Endodermal cell (in vitro differentiated cells): Measurements from ENCODE around the gene ADIPOR2. TPM values are rescaled to one million over a fixed set of nuclear protein-coding genes. Genes with fewer than 3 reads are reported as not detected.

ENCODE experiments used
- DNase-seq: peaks from one replicate; pipeline ENCODE4 v3.0.0-alpha.2; 2017
- H3K27ac ChIP-seq: 2 replicates; pipeline ENCODE4 v1.5.1; 2013; ENCODE audit warnings: mild to moderate bottlenecking, low read depth, low read length, moderate library complexity
- H3K27me3 ChIP-seq: 2 replicates; pipeline ENCODE4 v1.6.1; 2013; ENCODE audit warnings: mild to moderate bottlenecking, low read length, moderate library complexity; ENCODE audit not compliant: insufficient read depth, control insufficient read depth, poor library complexity, severe bottlenecking
- H3K36me3 ChIP-seq: 2 replicates; pipeline ENCODE4 v1.7.0; 2013; ENCODE audit warnings: mild to moderate bottlenecking, low read length, moderate library complexity; ENCODE audit not compliant: control insufficient read depth, insufficient read depth
- H3K4me1 ChIP-seq: one replicate; pipeline ENCODE4 v1.7.0; 2013; ENCODE audit warnings: low read length; ENCODE audit not compliant: control insufficient read depth, insufficient read depth
- H3K4me3 ChIP-seq: 2 replicates; pipeline ENCODE4 v1.5.1; 2013; ENCODE audit warnings: mild to moderate bottlenecking, low read length, moderate library complexity
- H3K9ac ChIP-seq: 2 replicates; pipeline ENCODE4 v1.6.1; 2013; ENCODE audit warnings: mild to moderate bottlenecking, low read length, moderate library complexity; ENCODE audit not compliant: poor library complexity, severe bottlenecking; ENCODE audit errors: extremely low read depth
- H3K9me3 ChIP-seq: 2 replicates; pipeline ENCODE4 v1.6.1; 2013; ENCODE audit warnings: mild to moderate bottlenecking, low read length, moderate library complexity; ENCODE audit not compliant: control insufficient read depth
- H3K27ac Mint-ChIP-seq: 2 replicates; pipeline ENCODE4 v1.8.0; 2020; ENCODE audit warnings: mixed read lengths
- H3K27me3 Mint-ChIP-seq: 2 replicates; pipeline ENCODE4 v1.8.0; 2021; ENCODE audit warnings: mild to moderate bottlenecking, mixed read lengths; ENCODE audit not compliant: insufficient read depth
- H3K36me3 Mint-ChIP-seq: 2 replicates; pipeline ENCODE4 v1.8.0; 2020; ENCODE audit warnings: low read depth, mixed read lengths
- H3K4me1 Mint-ChIP-seq: 2 replicates; pipeline ENCODE4 v1.8.0; 2020; ENCODE audit warnings: mixed read lengths
- H3K4me3 Mint-ChIP-seq: 2 replicates; pipeline ENCODE4 v1.8.0; 2020; ENCODE audit warnings: mild to moderate bottlenecking, moderate library complexity, mixed read lengths
- H3K9me3 Mint-ChIP-seq: 2 replicates; pipeline ENCODE4 v1.8.0; 2020; ENCODE audit warnings: mild to moderate bottlenecking, mixed read lengths
- WGBS, 2 experiments: methylation state at CpG; one replicate each; pipeline versions ENCODE4 v1.1.5 to v1.1.7; 2013; ENCODE audit warnings: missing lambda C conversion rate in 2 of 2, mixed read lengths in 1 of 2; ENCODE audit not compliant: insufficient coverage in 1 of 2, insufficient read length in 1 of 2; 5-methylcytosine and 5-hydroxymethylcytosine counted together
- total RNA-seq, 2 donors: library from RNA; stranded (reverse); fragmentation: NEBNext Ultra II Directional in 1 of 2; extraction: Animal tissue kit (Norgen Biotek cat#: 25700) in 1 of 2; gene quantifications; 2 replicates in 1 of 2; 3 replicates in 1 of 2; pipeline ENCODE4 v1.2.1, GENCODE V29; 2021
- TF ChIP-seq, protein P1 (sequence below): fragments of 200-600 bp; sonication (generic); conservative IDR thresholded peaks from 2 replicates; pipeline ENCODE4 v1.5.0; 2021; ENCODE audit warnings: antibody characterized with exemption, mild to moderate bottlenecking

ADIPOR2 gene
- total RNA-seq, 2 donors from 2014 or later = 53.7 to 124 TPM

DNA sequence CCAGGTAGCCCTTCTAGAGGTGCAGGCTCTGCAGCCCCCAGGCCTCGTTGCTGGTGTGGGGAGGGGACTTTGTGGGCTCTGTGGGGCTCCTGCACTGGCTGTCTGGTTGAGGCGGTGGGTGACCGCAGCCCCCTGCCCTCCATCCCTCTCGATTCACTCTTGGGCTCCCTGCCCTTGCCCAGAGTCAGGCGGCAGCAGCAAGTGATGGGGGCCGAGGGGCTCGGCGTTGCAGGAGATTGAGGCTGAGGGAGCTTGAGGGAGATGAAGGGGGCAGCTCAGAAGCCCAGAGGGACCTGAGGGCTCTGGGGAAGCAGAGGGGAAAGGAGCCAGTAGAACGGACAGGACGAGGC, 120.0 kb downstream of the ADIPOR2 start:
- Mint-ChIP-seq H3K27ac (no peak overlapping the region), H3K36me3 (no peaks in the 10 kb centered on the region), H3K27me3 (peaks cover 11% of the 10 kb centered on the region), H3K4me1 (no peaks in the 10 kb centered on the region), H3K4me3 (no peak overlapping the region), H3K9me3 (no peaks in the 10 kb centered on the region)
- no peak overlapping the region for H3K27ac ChIP-seq
- H3K27me3 ChIP-seq = no peaks in the 10 kb centered on the region
- TF ChIP-seq, protein P1, sequence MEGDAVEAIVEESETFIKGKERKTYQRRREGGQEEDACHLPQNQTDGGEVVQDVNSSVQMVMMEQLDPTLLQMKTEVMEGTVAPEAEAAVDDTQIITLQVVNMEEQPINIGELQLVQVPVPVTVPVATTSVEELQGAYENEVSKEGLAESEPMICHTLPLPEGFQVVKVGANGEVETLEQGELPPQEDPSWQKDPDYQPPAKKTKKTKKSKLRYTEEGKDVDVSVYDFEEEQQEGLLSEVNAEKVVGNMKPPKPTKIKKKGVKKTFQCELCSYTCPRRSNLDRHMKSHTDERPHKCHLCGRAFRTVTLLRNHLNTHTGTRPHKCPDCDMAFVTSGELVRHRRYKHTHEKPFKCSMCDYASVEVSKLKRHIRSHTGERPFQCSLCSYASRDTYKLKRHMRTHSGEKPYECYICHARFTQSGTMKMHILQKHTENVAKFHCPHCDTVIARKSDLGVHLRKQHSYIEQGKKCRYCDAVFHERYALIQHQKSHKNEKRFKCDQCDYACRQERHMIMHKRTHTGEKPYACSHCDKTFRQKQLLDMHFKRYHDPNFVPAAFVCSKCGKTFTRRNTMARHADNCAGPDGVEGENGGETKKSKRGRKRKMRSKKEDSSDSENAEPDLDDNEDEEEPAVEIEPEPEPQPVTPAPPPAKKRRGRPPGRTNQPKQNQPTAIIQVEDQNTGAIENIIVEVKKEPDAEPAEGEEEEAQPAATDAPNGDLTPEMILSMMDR = no peak
- H3K4me3 ChIP-seq = no peak overlapping the region
- no peak overlapping the region for H3K9ac ChIP-seq
- no peak for DNase-seq
- H3K4me1 ChIP-seq = no peaks in the 10 kb centered on the region
- no peaks in the 10 kb centered on the region for H3K9me3 ChIP-seq
- WGBS, 2 experiments = 94 to 100% methylated on average over 2 to 10 of the region's 10 CpGs
- no peaks in the 10 kb centered on the region for H3K36me3 ChIP-seq

DNA sequence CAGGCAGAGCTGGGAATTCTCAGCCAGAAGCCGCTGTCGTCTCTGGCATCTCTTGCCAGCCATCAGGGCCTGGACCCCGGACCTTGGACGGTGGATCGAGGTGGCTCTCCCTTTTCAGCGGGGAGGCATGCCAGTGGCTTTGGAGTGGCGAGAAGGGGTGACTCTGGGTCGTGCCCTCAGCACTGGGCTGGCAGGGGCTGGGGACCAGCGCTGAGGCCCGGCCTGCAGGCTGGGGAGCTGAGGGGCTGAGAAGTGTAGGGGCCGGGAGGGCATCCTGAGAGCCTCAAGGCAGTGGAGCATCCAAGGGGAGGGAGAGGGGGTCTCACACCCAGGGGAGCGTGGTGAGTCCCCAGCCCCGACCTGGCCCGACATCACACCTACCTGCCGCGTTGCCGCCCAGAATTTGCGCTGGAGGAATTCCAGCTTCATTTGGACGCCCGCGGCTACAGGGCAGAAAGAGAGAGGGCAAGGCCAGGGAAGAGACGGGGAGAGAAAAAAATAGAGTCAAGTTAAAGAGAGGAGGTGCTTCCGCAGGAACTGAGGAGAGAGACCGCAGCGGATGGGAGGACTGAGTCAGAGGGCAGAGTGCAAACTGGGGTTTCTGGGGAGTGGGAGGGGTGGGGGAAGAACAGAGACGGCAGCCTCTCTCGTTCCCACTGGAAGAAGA, 120.5 kb downstream of the ADIPOR2 start:
- H3K27ac ChIP-seq = no peak overlapping the region
- WGBS, 2 experiments = 92 to 94% methylated on average over 25 to 27 of the region's 27 CpGs
- Mint-ChIP-seq H3K9me3 (peaks cover 2% of the 10 kb centered on the region), H3K4me3 (no peak overlapping the region), H3K4me1 (no peaks in the 10 kb centered on the region), H3K27me3 (peaks cover 11% of the 10 kb centered on the region), H3K36me3 (no peaks in the 10 kb centered on the region), H3K27ac (no peak overlapping the region)
- DNase-seq = no peak
- H3K9me3 ChIP-seq = no peaks in the 10 kb centered on the region
- H3K4me1 ChIP-seq = no peaks in the 10 kb centered on the region
- no peak overlapping the region for H3K9ac ChIP-seq
- H3K27me3 ChIP-seq = no peaks in the 10 kb centered on the region
- H3K4me3 ChIP-seq = no peak overlapping the region
- TF ChIP-seq, protein P1 = no peak
- no peaks in the 10 kb centered on the region for H3K36me3 ChIP-seq

DNA sequence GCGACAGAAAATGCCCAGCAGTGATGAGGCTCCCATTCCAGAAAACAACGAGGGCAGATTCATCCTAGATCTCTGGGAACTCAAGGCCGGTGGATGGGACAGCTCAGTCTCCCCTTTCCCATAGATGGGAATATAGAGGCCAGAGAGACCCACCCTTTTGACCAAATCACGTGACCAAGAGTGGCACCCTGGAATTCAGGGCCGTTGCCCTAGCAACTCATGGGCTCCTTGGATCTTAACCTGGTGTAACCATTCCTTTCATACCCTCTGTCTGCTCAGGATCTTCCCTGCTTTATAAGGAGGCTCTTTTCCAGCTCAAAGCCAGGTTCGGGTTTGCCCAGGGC, 121.0 kb downstream of the ADIPOR2 start:
- DNase-seq = no peak
- no peak overlapping the region for H3K27ac Mint-ChIP-seq
- no peak overlapping the region for H3K4me3 Mint-ChIP-seq
- no peaks in the 10 kb centered on the region for H3K36me3 Mint-ChIP-seq
- 92 to 95% methylated on average over 4 to 6 of the region's 6 CpGs for WGBS, 2 experiments
- no peaks in the 10 kb centered on the region for H3K4me1 Mint-ChIP-seq
- Histone ChIP-seq H3K9me3 (no peaks in the 10 kb centered on the region), H3K36me3 (no peaks in the 10 kb centered on the region), H3K4me1 (no peaks in the 10 kb centered on the region), H3K9ac (no peak overlapping the region), H3K4me3 (no peak overlapping the region), H3K27ac (no peak overlapping the region), H3K27me3 (no peaks in the 10 kb centered on the region)
- H3K27me3 Mint-ChIP-seq = peaks cover 11% of the 10 kb centered on the region
- H3K9me3 Mint-ChIP-seq = peaks cover 7% of the 10 kb centered on the region
- TF ChIP-seq, protein P1 = no peak
